Duodenal mucosa (tissue), 2 donors: Measurements from ENCODE around the gene NDUFV2.

Source experiments
- H3K27ac ChIP-seq: one replicate; pipeline ENCODE4 v1.7.0; 2013; ENCODE audit warnings: low read depth, low read length
- H3K27me3 ChIP-seq, 2 donors: one replicate each; pipeline ENCODE4 v1.7.0; 2013; ENCODE audit warnings: low read length in 2 of 2, control low read depth in 1 of 2; ENCODE audit not compliant: insufficient read depth in 2 of 2, control insufficient read depth in 1 of 2
- H3K36me3 ChIP-seq, 2 donors: one replicate each; pipeline ENCODE4 v1.7.0; 2013; ENCODE audit warnings: low read length in 2 of 2, control low read depth in 1 of 2; ENCODE audit not compliant: insufficient read depth in 2 of 2, control insufficient read depth in 1 of 2
- H3K4me1 ChIP-seq, 2 donors: one replicate each; pipeline ENCODE4 v1.7.0; 2013; ENCODE audit warnings: low read length in 2 of 2, control low read depth in 1 of 2; ENCODE audit not compliant: insufficient read depth in 2 of 2, control insufficient read depth in 1 of 2
- H3K4me3 ChIP-seq, 2 donors: one replicate each; pipeline ENCODE4 v1.7.0; 2013; ENCODE audit warnings: low read length in 2 of 2, low read depth in 1 of 2
- H3K9ac ChIP-seq, 2 donors: one replicate each; pipeline ENCODE4 v1.7.0; 2013; ENCODE audit warnings: low read length in 2 of 2, low read depth in 1 of 2
- H3K9me3 ChIP-seq, 2 donors: one replicate each; pipeline ENCODE4 v1.7.0; 2013; ENCODE audit warnings: low read length in 2 of 2, control low read depth in 1 of 2; ENCODE audit not compliant: control insufficient read depth in 1 of 2

Gene NDUFV2

GRCh38 chr18:9102508-9103375 lies at the start of gene NDUFV2:
TSS of gene NDUFV2 (plus strand) at chr18:9102699. CDS start at chr18:9102744, 45 bp downstream.
- H3K9me3 ChIP-seq, result no peaks in the 10 kb centered on the region
- H3K4me3 ChIP-seq, result peak within 1 kb of the TSS; percentile 88 to 94
- peak within 1 kb of the TSS; percentile 91 for H3K27ac ChIP-seq
- H3K36me3 ChIP-seq, result no peaks in the 10 kb centered on the region
- H3K27me3 ChIP-seq, result no peaks in the 10 kb centered on the region
- H3K4me1 ChIP-seq, result peaks cover 37 to 38% of the 10 kb centered on the region in 2 donors
- H3K9ac ChIP-seq, result peak within 1 kb of the TSS; percentile 88 to 96

DNA sequence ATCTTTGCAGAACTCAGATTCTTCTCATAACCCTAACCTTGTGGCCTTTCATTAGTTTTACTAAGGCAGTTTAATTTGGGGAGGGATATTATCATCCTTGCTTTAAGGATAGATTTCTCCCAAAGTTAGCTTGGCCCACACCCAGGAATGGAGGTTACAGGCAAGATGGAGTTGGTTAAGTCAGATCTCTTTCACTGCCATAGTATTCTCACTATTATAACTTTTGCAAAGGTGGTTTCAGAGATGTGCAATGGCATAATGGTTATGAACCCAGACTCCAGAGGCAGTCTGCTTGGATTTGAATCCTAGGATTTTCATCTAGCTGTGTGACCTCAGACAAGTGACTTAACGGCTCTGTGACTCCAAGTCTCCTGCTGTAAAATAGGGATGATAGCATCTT lies 48.7 kb upstream of the NDUFV2 start:
- no peak overlapping the region for H3K4me3 ChIP-seq
- H3K27me3 ChIP-seq, result no peaks in the 10 kb centered on the region
- H3K4me1 ChIP-seq, result no peaks in the 10 kb centered on the region

DNA sequence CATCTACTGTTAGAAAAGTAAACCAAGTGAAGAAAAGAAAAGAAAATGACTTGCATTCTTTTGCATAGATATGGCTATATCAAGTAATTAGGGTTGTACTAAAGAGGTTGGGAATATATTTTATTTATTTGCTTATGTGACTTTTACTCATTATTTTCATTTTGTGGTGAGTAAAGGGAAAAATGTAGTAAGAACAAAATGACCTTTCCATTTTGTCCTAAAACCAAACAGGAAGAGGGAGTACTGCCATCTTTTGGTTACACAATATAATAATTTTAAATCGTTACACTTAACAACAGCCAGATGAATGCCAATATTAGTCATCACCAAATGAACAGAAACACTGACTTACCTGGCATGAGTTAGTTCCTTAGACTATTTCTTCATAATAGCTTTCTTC lies 47.3 kb upstream of the NDUFV2 start:
- H3K27ac ChIP-seq, result no peak overlapping the region

More for the DNA sequence above, 48.7 kb upstream of the NDUFV2 start:
- Histone ChIP-seq H3K36me3 (no peaks in the 10 kb centered on the region), H3K9me3 (peaks cover 0 to 15% of the 10 kb centered on the region in 2 donors), H3K27ac (no peak overlapping the region), H3K9ac (no peak overlapping the region)

GRCh38 chr18:9055626-9056025 lies 46.9 kb upstream of the NDUFV2 start:
- Histone ChIP-seq H3K4me3 (no peak overlapping the region), H3K27ac (no peak overlapping the region), H3K9ac (no peak overlapping the region), H3K27me3 (no peaks in the 10 kb centered on the region), H3K9me3 (peaks cover 0 to 10% of the 10 kb centered on the region in 2 donors), H3K4me1 (no peaks in the 10 kb centered on the region), H3K36me3 (no peaks in the 10 kb centered on the region)

More for the DNA sequence above, 47.3 kb upstream of the NDUFV2 start:
- Histone ChIP-seq H3K4me1 (no peaks in the 10 kb centered on the region), H3K9ac (no peak overlapping the region), H3K9me3 (peaks cover 0 to 12% of the 10 kb centered on the region in 2 donors), H3K4me3 (no peak overlapping the region), H3K36me3 (no peaks in the 10 kb centered on the region), H3K27me3 (no peaks in the 10 kb centered on the region)

- no peak overlapping the region for H3K27ac ChIP-seq
- no peak overlapping the region for H3K9ac ChIP-seq
- H3K9me3 ChIP-seq, result peaks cover 0 to 6% of the 10 kb centered on the region in 2 donors
- no peaks in the 10 kb centered on the region for H3K36me3 ChIP-seq
- no peak overlapping the region for H3K4me3 ChIP-seq
- H3K4me1 ChIP-seq, result no peaks in the 10 kb centered on the region
- H3K27me3 ChIP-seq, result no peaks in the 10 kb centered on the region
Observed at GRCh38 chr18:9057646-9058045, 44.9 kb upstream of the NDUFV2 start.

DNA sequence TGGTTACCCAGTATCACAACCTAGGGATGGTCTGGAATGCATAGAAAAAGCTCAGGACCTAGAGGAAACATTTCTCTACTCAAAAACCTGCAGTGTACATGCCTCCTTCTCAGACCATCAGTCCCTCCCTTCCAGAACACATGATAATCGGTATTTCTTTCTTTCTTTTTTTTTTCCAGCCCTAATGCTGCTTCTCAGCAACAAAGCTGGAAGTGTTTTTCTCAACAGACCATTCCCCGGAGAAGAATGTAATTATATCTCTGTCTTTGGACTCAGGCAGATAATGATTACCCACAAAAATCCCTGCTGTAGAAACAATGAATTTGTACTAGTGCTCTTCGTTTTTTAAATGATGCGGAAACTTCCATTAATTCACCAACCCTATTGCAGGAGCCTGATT lies 44.1 kb upstream of the NDUFV2 start:
- peaks cover 0 to 1% of the 10 kb centered on the region in 2 donors for H3K9me3 ChIP-seq
- no peak overlapping the region for H3K4me3 ChIP-seq
- no peaks in the 10 kb centered on the region for H3K27me3 ChIP-seq
- no peak overlapping the region for H3K9ac ChIP-seq
- H3K36me3 ChIP-seq, result no peaks in the 10 kb centered on the region
- no peak overlapping the region for H3K27ac ChIP-seq
- H3K4me1 ChIP-seq, result no peaks in the 10 kb centered on the region

- Histone ChIP-seq H3K9me3 (no peaks in the 10 kb centered on the region), H3K27ac (no peak overlapping the region), H3K27me3 (no peaks in the 10 kb centered on the region)
Observed at GRCh38 chr18:9062418-9062751, 40.1 kb upstream of the NDUFV2 start.

DNA sequence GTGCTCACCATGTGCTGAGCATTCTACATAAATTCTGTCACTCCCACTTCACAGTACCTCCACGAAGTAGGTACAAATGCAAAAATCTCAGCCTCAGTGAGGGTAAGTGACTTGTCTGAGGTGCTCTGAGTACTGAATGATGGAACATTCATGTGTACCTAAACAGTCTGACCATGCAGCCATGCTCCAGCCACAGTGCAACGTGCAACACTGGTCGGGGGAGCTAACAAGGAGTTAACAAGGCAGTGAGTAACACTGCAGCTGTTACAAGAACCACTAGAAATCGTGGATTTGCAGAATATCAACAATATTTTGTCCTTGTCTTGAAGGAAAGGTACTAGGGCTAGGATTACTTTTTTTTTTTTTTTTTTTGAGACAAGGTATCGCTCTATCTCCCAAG lies 36.6 kb upstream of the NDUFV2 start:
- Histone ChIP-seq H3K9me3 (no peaks in the 10 kb centered on the region), H3K27ac (no peak overlapping the region)

More at GRCh38 chr18:9062418-9062751, 40.1 kb upstream of the NDUFV2 start:
- peak overlapping the region in 1 of 2 donors; percentile 12 for H3K4me3 ChIP-seq
- no peaks in the 10 kb centered on the region for H3K36me3 ChIP-seq
- peaks cover 0 to 3% of the 10 kb centered on the region in 2 donors for H3K4me1 ChIP-seq
- H3K9ac ChIP-seq, result no peak overlapping the region

DNA sequence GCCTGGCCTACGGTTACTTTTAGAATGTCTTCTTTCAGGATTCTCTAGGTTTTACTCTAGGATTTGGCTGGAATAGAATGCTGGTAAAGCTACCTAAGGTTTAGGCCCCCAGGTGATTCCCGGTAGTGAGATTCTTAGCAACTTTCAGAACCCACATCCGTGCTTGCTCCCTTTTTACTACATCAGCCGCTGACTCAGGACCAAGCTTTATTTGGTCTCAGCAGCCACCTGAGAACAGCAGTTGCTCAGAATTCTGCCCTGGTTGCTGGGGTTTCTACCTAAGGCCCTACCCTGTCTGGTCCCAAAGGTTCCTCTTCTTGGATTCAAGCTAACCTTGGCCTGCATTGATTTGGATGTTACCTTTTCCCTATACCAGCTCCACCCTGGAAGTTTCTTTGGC lies 36.1 kb upstream of the NDUFV2 start:
- Histone ChIP-seq H3K36me3 (no peaks in the 10 kb centered on the region), H3K4me3 (no peak overlapping the region), H3K27ac (no peak overlapping the region), H3K4me1 (peaks cover 0 to 10% of the 10 kb centered on the region in 2 donors), H3K9ac (no peak overlapping the region), H3K27me3 (no peaks in the 10 kb centered on the region), H3K9me3 (no peaks in the 10 kb centered on the region)

More for the DNA sequence above, 36.6 kb upstream of the NDUFV2 start:
- peaks cover 0 to 10% of the 10 kb centered on the region in 2 donors for H3K4me1 ChIP-seq
- H3K4me3 ChIP-seq, result no peak overlapping the region
- H3K9ac ChIP-seq, result no peak overlapping the region
- no peaks in the 10 kb centered on the region for H3K27me3 ChIP-seq
- H3K36me3 ChIP-seq, result no peaks in the 10 kb centered on the region

GRCh38 chr18:9066817-9067306 lies 35.6 kb upstream of the NDUFV2 start:
- no peaks in the 10 kb centered on the region for H3K36me3 ChIP-seq
- H3K9me3 ChIP-seq, result no peaks in the 10 kb centered on the region
- no peaks in the 10 kb centered on the region for H3K27me3 ChIP-seq
- peaks cover 0 to 10% of the 10 kb centered on the region in 2 donors for H3K4me1 ChIP-seq
- no peak overlapping the region for H3K4me3 ChIP-seq
- no peak overlapping the region for H3K27ac ChIP-seq
- no peak overlapping the region for H3K9ac ChIP-seq
